GM06990 (cell line): ENCODE measurements around the gene SMR3A.

Source experiments
- DNase-seq: peaks from one replicate; pipeline ENCODE4 v3.0.0-alpha.2; 2011; ENCODE audit not compliant: insufficient read length; ENCODE audit errors: extremely low read depth
- H3K27me3 ChIP-seq: replicated peaks from 2 replicates; pipeline ENCODE4 v1.6.0; 2011; ENCODE audit warnings: low read length; ENCODE audit not compliant: control insufficient read depth, insufficient read depth
- H3K36me3 ChIP-seq: 2 replicates; pipeline ENCODE4 v1.5.1; 2011; ENCODE audit warnings: low read length; ENCODE audit not compliant: control insufficient read depth, insufficient read depth
- H3K4me3 ChIP-seq: replicated peaks from 2 replicates; pipeline ENCODE4 v1.5.1; 2011; ENCODE audit warnings: low read depth, mild to moderate bottlenecking, control low read depth, low read length
- CTCF ChIP-seq: IDR thresholded peaks from 2 replicates; pipeline ENCODE4 v1.5.1; 2011; ENCODE audit warnings: low read length, control low read depth, mild to moderate bottlenecking, inconsistent platforms; ENCODE audit not compliant: insufficient read depth, poor library complexity, severe bottlenecking

The SMR3A gene

GRCh38 chr4:70397580-70397979, 37.0 kb downstream of the SMR3A start, which contains the start of gene OPRPN:
OPRPN (plus strand) TSS chr4:70397940; CDS start chr4:70399286, 1,346 bp downstream.
- Histone ChIP-seq H3K27me3 (no peaks in the 10 kb centered on the region), H3K36me3 (no peaks in the 10 kb centered on the region), H3K4me3 (no peak within 1 kb of the TSS)
- TF ChIP-seq CTCF, result no peak
- no peak for DNase-seq

GRCh38 chr4:70399319-70399718, 38.8 kb downstream of the SMR3A start:
- no peak for DNase-seq
- TF ChIP-seq CTCF, result no peak
- no peak overlapping the region for H3K4me3 ChIP-seq
- H3K27me3 ChIP-seq, result no peaks in the 10 kb centered on the region
- H3K36me3 ChIP-seq, result no peaks in the 10 kb centered on the region

GRCh38 chr4:70402762-70403161, 42.2 kb downstream of the SMR3A start:
- DNase-seq, result no peak
- TF ChIP-seq CTCF, result no peak
- Histone ChIP-seq H3K4me3 (no peak overlapping the region), H3K27me3 (no peaks in the 10 kb centered on the region), H3K36me3 (no peaks in the 10 kb centered on the region)

- Histone ChIP-seq H3K36me3 (no peaks in the 10 kb centered on the region), H3K4me3 (no peak overlapping the region), H3K27me3 (no peaks in the 10 kb centered on the region)
- no peak for TF ChIP-seq CTCF
- DNase-seq, result no peak
These were observed 45.2 kb downstream of the SMR3A start for GRCh38 chr4:70405765-70406164.
